22Rv1 (cell line): ENCODE data around the gene ZNF625.

Experiments used
- CTCF ChIP-seq: fragments of 450-650 bp; IDR thresholded peaks from 2 replicates; pipeline ENCODE4 v1.5.1; 2017; ENCODE audit warnings: mild to moderate bottlenecking
- ZFX ChIP-seq: fragments of 450-650 bp; IDR thresholded peaks from 2 replicates; pipeline ENCODE4 v1.6.1; 2017; ENCODE audit warnings: antibody characterized with exemption, borderline replicate concordance

GRCh38 chr19:12133069-12133468 is 23.5 kb downstream of the ZNF625 start:
- TF ChIP-seq CTCF (no peak), ZFX (no peak)
